ENCODE data around the gene SPRING1.

The SPRING1 gene

DNA sequence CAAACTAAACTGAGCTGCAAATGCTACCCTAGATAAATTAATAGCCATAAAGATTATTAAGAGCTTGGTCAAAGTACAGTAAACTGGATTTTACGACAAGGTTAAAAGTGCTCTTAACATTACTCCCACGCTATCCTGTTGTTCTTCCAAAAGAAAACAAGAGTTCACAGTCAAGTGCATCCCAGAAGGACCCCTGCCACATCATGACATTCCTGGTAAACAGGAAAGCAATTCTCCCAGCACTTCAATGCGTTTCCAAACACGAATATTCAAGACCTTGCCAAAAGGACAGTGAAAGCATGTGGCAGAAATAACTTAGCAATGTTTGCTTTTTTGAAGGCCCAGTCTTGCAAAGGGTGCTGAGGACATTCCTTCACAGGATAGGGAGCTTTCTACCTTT, 11.2 kb downstream of the SPRING1 start:
- no peak overlapping the region for H3K4me3 ChIP-seq (ENCODE audit: low read depth, low read length)
- TF ChIP-seq, protein P1, sequence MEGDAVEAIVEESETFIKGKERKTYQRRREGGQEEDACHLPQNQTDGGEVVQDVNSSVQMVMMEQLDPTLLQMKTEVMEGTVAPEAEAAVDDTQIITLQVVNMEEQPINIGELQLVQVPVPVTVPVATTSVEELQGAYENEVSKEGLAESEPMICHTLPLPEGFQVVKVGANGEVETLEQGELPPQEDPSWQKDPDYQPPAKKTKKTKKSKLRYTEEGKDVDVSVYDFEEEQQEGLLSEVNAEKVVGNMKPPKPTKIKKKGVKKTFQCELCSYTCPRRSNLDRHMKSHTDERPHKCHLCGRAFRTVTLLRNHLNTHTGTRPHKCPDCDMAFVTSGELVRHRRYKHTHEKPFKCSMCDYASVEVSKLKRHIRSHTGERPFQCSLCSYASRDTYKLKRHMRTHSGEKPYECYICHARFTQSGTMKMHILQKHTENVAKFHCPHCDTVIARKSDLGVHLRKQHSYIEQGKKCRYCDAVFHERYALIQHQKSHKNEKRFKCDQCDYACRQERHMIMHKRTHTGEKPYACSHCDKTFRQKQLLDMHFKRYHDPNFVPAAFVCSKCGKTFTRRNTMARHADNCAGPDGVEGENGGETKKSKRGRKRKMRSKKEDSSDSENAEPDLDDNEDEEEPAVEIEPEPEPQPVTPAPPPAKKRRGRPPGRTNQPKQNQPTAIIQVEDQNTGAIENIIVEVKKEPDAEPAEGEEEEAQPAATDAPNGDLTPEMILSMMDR (IDR thresholded peaks at IDR 0.05; ENCODE audit: low read depth, low read length): no peak

DNA sequence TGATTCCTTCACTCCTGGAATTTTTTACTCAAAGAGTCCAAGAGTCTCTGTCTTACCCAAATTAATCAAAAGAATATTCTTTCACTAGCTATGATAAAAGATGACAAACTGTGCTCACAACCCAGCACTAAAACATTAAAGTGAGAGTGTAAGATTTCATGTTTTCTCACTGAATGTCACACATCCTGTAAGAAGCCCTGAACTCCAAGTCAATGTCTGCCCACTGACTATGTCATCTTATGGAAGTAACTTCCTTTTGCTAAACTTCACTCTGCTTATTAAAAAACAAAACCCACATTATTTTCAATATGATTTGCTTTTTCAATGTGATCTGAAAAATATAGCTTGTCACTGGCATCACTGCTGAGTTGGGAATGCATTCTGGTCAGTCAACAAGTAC, 15.6 kb downstream of the SPRING1 start:
- TF ChIP-seq, protein P1 (IDR thresholded peaks at IDR 0.05; ENCODE audit: low read depth, low read length): no peak
- H3K4me3 ChIP-seq (ENCODE audit: low read depth, low read length): no peak overlapping the region

DNA sequence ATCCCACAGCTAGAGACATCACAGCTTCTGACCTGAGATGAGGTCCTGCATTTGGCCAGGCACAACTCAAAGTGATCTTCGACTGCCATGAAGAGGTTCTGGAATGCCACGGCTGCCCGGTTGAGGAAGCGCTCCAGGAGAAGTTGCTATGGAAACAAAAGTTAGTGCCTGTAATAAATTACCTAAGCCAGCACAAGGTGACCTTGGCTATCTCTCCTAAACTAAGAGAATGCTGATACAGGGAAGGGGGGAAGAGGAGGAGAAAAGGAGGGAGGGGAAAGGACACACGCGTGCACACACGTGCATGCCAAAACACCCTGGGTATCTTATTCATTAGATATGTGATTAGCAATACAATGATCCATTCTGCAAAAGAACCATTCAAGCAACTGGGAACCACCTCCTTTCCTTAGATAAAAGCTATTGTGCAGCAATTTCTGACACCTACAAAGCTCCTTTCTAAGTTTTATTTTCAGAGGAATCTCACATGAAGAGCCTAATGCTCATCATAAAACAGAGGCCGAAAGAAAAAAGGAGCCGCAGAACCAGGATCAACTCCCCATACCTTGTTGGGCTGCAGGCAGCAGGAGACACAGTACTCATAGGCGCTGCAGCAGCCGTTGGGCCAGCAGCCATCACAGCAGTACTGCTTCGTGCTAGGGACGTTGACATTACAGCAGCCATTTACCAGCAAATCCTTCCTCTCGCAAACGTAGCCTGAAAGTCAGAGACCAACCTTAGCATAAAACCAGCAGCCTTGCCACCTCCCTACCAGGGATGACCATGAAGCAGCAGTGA, 17.9 kb downstream of the SPRING1 start:
- TF ChIP-seq, protein P1 (IDR thresholded peaks at IDR 0.05; ENCODE audit: low read depth, low read length): no peak
- no peak overlapping the region for H3K4me3 ChIP-seq (ENCODE audit: low read depth, low read length)

DNA sequence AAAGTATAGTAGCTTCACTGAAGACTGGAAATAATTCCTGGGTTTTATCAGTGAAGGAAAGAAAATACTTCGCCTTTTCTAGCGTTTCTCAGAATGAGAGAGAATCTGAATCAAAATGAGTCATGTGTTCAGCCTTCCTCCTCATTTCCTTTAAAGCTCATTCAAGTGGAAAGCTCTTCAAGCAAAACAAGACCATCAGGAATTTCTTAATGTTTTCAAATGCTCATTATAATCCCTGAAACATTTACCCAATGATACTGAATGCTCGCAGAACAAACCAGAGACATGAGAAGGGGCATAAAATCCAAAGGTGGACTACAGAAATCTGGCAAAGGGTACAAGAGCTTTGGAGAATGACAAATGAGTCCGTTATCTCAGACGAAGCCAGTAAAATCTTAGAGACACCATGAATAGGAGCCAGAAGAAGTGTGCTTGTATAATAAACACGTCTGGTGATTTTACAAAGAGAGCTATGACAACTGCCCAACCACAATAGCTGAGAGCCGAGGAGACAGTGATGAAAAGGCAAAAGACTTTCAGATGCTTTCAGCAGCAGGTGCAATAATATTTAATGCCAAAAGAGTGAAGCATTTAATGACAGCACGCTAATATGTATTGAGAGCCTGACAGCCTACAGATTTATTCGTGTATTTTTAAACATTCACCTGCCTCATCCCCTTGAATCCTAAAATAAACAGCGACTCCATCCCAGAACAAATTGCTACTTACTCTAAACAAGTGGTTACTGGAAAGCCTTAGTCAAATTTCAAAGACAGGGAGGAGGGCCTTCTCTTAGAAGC, 19.0 kb downstream of the SPRING1 start:
- TF ChIP-seq, protein P1 (IDR thresholded peaks at IDR 0.05; ENCODE audit: low read depth, low read length): no peak
- no peak overlapping the region for H3K4me3 ChIP-seq (ENCODE audit: low read depth, low read length)

DNA sequence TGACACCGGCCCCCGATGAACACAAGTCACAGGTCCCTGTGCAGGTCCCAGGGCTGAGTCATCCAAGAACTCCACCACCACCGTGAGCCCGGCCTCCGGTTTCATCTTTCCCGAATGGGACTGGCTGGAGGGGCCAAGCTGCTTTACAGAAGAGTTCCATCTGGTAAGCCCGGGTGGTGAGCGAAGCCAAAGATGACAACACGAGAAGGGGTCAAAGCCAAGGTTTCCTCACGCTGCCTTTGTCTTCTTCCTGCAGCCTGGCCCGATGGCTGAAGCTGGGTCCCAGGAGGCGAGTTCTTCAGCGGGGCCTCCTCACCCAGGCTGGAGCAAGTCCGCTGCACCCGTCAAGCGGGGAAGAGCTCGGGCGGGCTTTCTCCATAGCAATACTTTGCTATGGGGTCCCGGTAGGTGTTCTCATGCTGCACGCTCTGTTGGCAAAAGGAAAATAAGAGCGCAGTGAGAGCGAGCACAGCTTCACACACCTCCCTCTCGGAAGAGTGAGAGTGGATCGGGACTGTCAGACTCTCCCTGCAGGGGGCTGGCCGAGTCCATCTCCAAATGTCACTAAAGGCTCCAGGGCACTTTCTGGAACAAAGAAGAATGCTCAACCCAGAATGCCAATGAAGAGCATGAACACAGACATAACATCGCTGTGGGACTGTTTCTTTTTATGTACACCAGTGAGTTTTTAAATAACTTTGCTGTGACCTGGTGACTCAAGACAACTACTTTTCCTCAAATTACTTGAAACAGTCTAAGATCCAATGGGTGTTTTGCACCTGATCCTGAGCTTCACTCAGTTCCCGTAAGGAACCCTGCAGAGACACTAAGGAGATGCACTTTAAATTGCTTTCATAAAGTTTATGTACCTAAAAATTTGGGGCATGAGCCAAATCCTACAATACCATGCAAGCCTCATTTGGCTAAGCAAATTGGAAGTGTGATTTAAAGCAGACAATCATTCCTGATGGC, 20.1 kb downstream of the SPRING1 start:
- TF ChIP-seq, protein P1 (IDR thresholded peaks at IDR 0.05; ENCODE audit: low read depth, low read length): no peak
- H3K4me3 ChIP-seq (ENCODE audit: low read depth, low read length): no peak overlapping the region

DNA sequence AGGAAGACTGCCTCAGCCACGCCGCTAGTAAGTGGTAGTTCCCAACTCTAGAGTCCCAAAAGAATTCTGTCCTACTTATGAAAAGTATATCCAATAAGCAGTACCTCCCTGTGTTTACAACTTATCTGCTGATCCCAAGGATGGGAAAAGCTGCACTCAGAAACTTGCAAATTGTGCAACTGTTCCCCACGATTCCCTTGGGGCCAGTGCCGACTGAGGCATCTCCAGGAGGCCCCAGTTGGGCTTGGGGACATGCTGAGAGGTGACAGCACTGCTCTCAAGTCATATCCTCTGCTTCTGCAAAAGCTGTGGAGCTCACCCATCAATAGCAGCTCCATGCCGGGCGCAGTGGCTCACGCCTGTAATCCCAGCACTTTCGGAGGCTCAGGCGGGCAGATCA, 23.7 kb downstream of the SPRING1 start:
- H3K4me3 ChIP-seq (ENCODE audit: low read depth, low read length): no peak overlapping the region
- TF ChIP-seq, protein P1 (IDR thresholded peaks at IDR 0.05; ENCODE audit: low read depth, low read length): no peak

Data from WI38 (cell line).